ENCODE data around the gene CYTIP. TPM values are rescaled to one million over a fixed set of nuclear protein-coding genes. Genes with fewer than 3 reads are reported as not detected.

The CYTIP gene
- total RNA-seq, 5 donors from 2014 or later (not counting 1 experiment from before 2014, with no cell fraction given): 264 to 465 (median 273) TPM

GRCh38 chr2:157442191-157442590 is 1.7 kb downstream of the CYTIP start:
- Mint-ChIP-seq H3K4me3 (peak overlapping the region; percentile 92 to 97 (median 96)), H3K27me3 (no peaks in the 10 kb centered on the region), H3K27ac (peak overlapping the region; percentile 97 to 99), H3K36me3 (peaks cover 60% of the 10 kb centered on the region), H3K4me1 (peaks cover 29 to 63% (median 37%) of the 10 kb centered on the region in 3 donors), H3K9me3 (no peaks in the 10 kb centered on the region)
- peak in 1 of 35 experiments; percentile 56 for DNase-seq
- peaks cover 8 to 23% of the 10 kb centered on the region in 2 experiments for H3K4me1 ChIP-seq (ENCODE audit: control insufficient read depth in 1 of 2, extremely low read depth in 1 of 2, insufficient read depth in 2 of 2, low read length in 2 of 2)
- no peaks in the 10 kb centered on the region for H3K27me3 ChIP-seq (replicated peaks in 1 of 2; ENCODE audit: control insufficient read depth in 2 of 2, extremely low read depth in 1 of 2, insufficient read depth in 2 of 2, low read length in 1 of 2)
- POLR2A ChIA-PET: interaction anchor here (0.7 to 2.5 kb wide), 3 partner anchors 9 to 23 kb away, joined by 4 to 22 read pairs (median 5); no protein-coding TSS in a partner anchor
- CTCF ChIA-PET: interaction anchor here (1.3 to 1.8 kb wide), 2 partner anchors 10 to 24 kb away, joined by 3 to 6 read pairs; no protein-coding TSS in a partner anchor
- no peak for ATAC-seq (replicated peaks in 1 of 4)
- H3K9me3 ChIP-seq: no peaks in the 10 kb centered on the region
- WGBS (ENCODE audit: insufficient coverage): no CpG with 5 or more reads among the region's 2 CpGs
- peaks cover 0 to 21% of the 10 kb centered on the region in 2 donors for H3K36me3 ChIP-seq (ENCODE audit: control insufficient read depth in 2 of 2, extremely low read depth in 1 of 2, insufficient read depth in 1 of 2, low read length in 1 of 2)
- H3K27ac ChIP-seq (ENCODE audit: low read length): peak overlapping the region; percentile 90
- peak overlapping the region; percentile 87 to 94 for H3K4me3 ChIP-seq (ENCODE audit: control insufficient read depth in 1 of 2, extremely low read depth in 1 of 2, low read length in 1 of 2)

GRCh38 chr2:157441072-157441454 is 2.8 kb downstream of the CYTIP start:
- peak overlapping the region; percentile 97 to 99 for H3K27ac Mint-ChIP-seq
- H3K9me3 Mint-ChIP-seq: no peaks in the 10 kb centered on the region
- ATAC-seq (replicated peaks in 1 of 4) (peak; percentile 44 to 71 (median 51)), DNase-seq (peak in 29 of 35 experiments; percentile 19 to 82 (median 59))
- Histone ChIP-seq H3K27ac (ENCODE audit: low read length) (peak overlapping the region; percentile 90), H3K9me3 (no peaks in the 10 kb centered on the region), H3K4me1 (ENCODE audit: control insufficient read depth in 1 of 2, extremely low read depth in 1 of 2, insufficient read depth in 2 of 2, low read length in 2 of 2) (peaks cover 3 to 15% of the 10 kb centered on the region in 2 experiments), H3K36me3 (ENCODE audit: control insufficient read depth in 2 of 2, extremely low read depth in 1 of 2, insufficient read depth in 1 of 2, low read length in 1 of 2) (peaks cover 0 to 21% of the 10 kb centered on the region in 2 donors), H3K4me3 (ENCODE audit: control insufficient read depth in 1 of 2, extremely low read depth in 1 of 2, low read length in 1 of 2) (peak overlapping the region; percentile 87 to 94), H3K27me3 (replicated peaks in 1 of 2; ENCODE audit: control insufficient read depth in 2 of 2, extremely low read depth in 1 of 2, insufficient read depth in 2 of 2, low read length in 1 of 2) (no peaks in the 10 kb centered on the region)
- ChIA-PET CTCF (interaction anchor here (0.5 to 3.3 kb wide), 15 partner anchors 9 to 475 kb away, joined by 3 to 16 read pairs (median 4); no protein-coding TSS in a partner anchor), POLR2A (interaction anchor here (0.7 to 9.3 kb wide), 27 partner anchors 9 to 1093 kb away, joined by 3 to 216 read pairs (median 5); no protein-coding TSS in a partner anchor)
- no peaks in the 10 kb centered on the region for H3K27me3 Mint-ChIP-seq
- peaks cover 66% of the 10 kb centered on the region for H3K36me3 Mint-ChIP-seq
- H3K4me1 Mint-ChIP-seq: peaks cover 20 to 62% (median 33%) of the 10 kb centered on the region in 3 donors
- WGBS (ENCODE audit: insufficient coverage): no CpG with 5 or more reads among the region's 2 CpGs
- H3K4me3 Mint-ChIP-seq: peak overlapping the region; percentile 92 to 97 (median 96)

GRCh38 chr2:157440404-157441071 is 3.4 kb downstream of the CYTIP start:
- Histone ChIP-seq H3K27ac (ENCODE audit: low read length) (peak overlapping the region; percentile 90), H3K9me3 (no peaks in the 10 kb centered on the region), H3K27me3 (replicated peaks in 1 of 2; ENCODE audit: control insufficient read depth in 2 of 2, extremely low read depth in 1 of 2, insufficient read depth in 2 of 2, low read length in 1 of 2) (no peaks in the 10 kb centered on the region), H3K4me3 (ENCODE audit: control insufficient read depth in 1 of 2, extremely low read depth in 1 of 2, low read length in 1 of 2) (peak overlapping the region; percentile 87 to 94), H3K36me3 (ENCODE audit: control insufficient read depth in 2 of 2, extremely low read depth in 1 of 2, insufficient read depth in 1 of 2, low read length in 1 of 2) (peaks cover 0 to 21% of the 10 kb centered on the region in 2 donors), H3K4me1 (ENCODE audit: control insufficient read depth in 1 of 2, extremely low read depth in 1 of 2, insufficient read depth in 2 of 2, low read length in 2 of 2) (peaks cover 3 to 16% of the 10 kb centered on the region in 2 experiments)
- H3K27me3 Mint-ChIP-seq: no peaks in the 10 kb centered on the region
- H3K4me1 Mint-ChIP-seq: peaks cover 17 to 60% (median 30%) of the 10 kb centered on the region in 3 donors
- peak overlapping the region; percentile 97 to 99 for H3K27ac Mint-ChIP-seq
- H3K4me3 Mint-ChIP-seq: peak overlapping the region; percentile 92 to 97 (median 96)
- peak in 1 of 4 experiments; percentile 23 for ATAC-seq (replicated peaks in 1 of 4)
- no CpG with 5 or more reads among the region's 5 CpGs for WGBS (ENCODE audit: insufficient coverage)
- POLR2A ChIA-PET: interaction anchor here (0.6 to 9.3 kb wide), 32 partner anchors 8 to 1093 kb away, joined by 3 to 216 read pairs (median 5); no protein-coding TSS in a partner anchor
- H3K36me3 Mint-ChIP-seq: peaks cover 70% of the 10 kb centered on the region
- DNase-seq: no peak
- CTCF ChIA-PET: interaction anchor here (0.7 to 3.3 kb wide), 21 partner anchors 8 to 178 kb away, joined by 3 to 16 read pairs (median 4); partner anchors contain the start of gene ERMN (in 1 of the 2)
- H3K9me3 Mint-ChIP-seq: no peaks in the 10 kb centered on the region

GRCh38 chr2:157439824-157440186 is 4.1 kb downstream of the CYTIP start:
- Mint-ChIP-seq H3K4me1 (peaks cover 20 to 62% (median 31%) of the 10 kb centered on the region in 3 donors), H3K9me3 (no peaks in the 10 kb centered on the region), H3K27me3 (no peaks in the 10 kb centered on the region), H3K4me3 (peak overlapping the region; percentile 92 to 97 (median 96)), H3K36me3 (peaks cover 77% of the 10 kb centered on the region), H3K27ac (peak overlapping the region; percentile 97 to 99)
- ATAC-seq (replicated peaks in 1 of 4) (peak in 3 of 4 experiments; percentile 11 to 29 (median 24)), DNase-seq (peak in 3 of 35 experiments; percentile 26 to 47 (median 45))
- peaks cover 3 to 10% of the 10 kb centered on the region in 2 experiments for H3K4me1 ChIP-seq (ENCODE audit: control insufficient read depth in 1 of 2, extremely low read depth in 1 of 2, insufficient read depth in 2 of 2, low read length in 2 of 2)
- POLR2A ChIA-PET: interaction anchor here (0.6 to 9.3 kb wide), 14 partner anchors 9 to 93 kb away, joined by 3 to 216 read pairs (median 10); no protein-coding TSS in a partner anchor
- WGBS (ENCODE audit: insufficient coverage): no CpG with 5 or more reads among the region's 1 CpG
- H3K4me3 ChIP-seq (ENCODE audit: control insufficient read depth in 1 of 2, extremely low read depth in 1 of 2, low read length in 1 of 2): peak overlapping the region; percentile 87 to 94
- no peaks in the 10 kb centered on the region for H3K9me3 ChIP-seq
- peak overlapping the region; percentile 90 for H3K27ac ChIP-seq (ENCODE audit: low read length)
- CTCF ChIA-PET: interaction anchor here (0.5 to 3.3 kb wide), 17 partner anchors 11 to 123 kb away, joined by 3 to 16 read pairs (median 4); partner anchors contain the start of gene ERMN (in 1 of the 2)
- peaks cover 0 to 22% of the 10 kb centered on the region in 2 donors for H3K36me3 ChIP-seq (ENCODE audit: control insufficient read depth in 2 of 2, extremely low read depth in 1 of 2, insufficient read depth in 1 of 2, low read length in 1 of 2)
- H3K27me3 ChIP-seq (replicated peaks in 1 of 2; ENCODE audit: control insufficient read depth in 2 of 2, extremely low read depth in 1 of 2, insufficient read depth in 2 of 2, low read length in 1 of 2): no peaks in the 10 kb centered on the region

GRCh38 chr2:157438863-157439823 is 4.7 kb downstream of the CYTIP start:
- H3K4me1 Mint-ChIP-seq: peaks cover 22 to 63% (median 31%) of the 10 kb centered on the region in 3 donors
- POLR2A ChIA-PET: interaction anchor here (0.6 to 9.3 kb wide), 20 partner anchors 8 to 433 kb away, joined by 3 to 216 read pairs (median 4); no protein-coding TSS in a partner anchor
- DNase-seq: peak in 2 of 35 experiments; percentile 42 to 44

More at GRCh38 chr2:157438863-157439823, 4.7 kb downstream of the CYTIP start:
- Histone ChIP-seq H3K27me3 (replicated peaks in 1 of 2; ENCODE audit: control insufficient read depth in 2 of 2, extremely low read depth in 1 of 2, insufficient read depth in 2 of 2, low read length in 1 of 2) (no peaks in the 10 kb centered on the region), H3K4me1 (ENCODE audit: control insufficient read depth in 1 of 2, extremely low read depth in 1 of 2, insufficient read depth in 2 of 2, low read length in 2 of 2) (peaks cover 5 to 7% of the 10 kb centered on the region in 2 experiments), H3K4me3 (ENCODE audit: control insufficient read depth in 1 of 2, extremely low read depth in 1 of 2, low read length in 1 of 2) (peak overlapping the region; percentile 87 to 94), H3K9me3 (no peaks in the 10 kb centered on the region), H3K27ac (ENCODE audit: low read length) (peak overlapping the region; percentile 90), H3K36me3 (ENCODE audit: control insufficient read depth in 2 of 2, extremely low read depth in 1 of 2, insufficient read depth in 1 of 2, low read length in 1 of 2) (peaks cover 0 to 28% of the 10 kb centered on the region in 2 donors)
- peak overlapping the region; percentile 97 to 99 for H3K27ac Mint-ChIP-seq
- CTCF ChIA-PET: interaction anchor here (0.5 to 3.3 kb wide), 22 partner anchors 12 to 189 kb away, joined by 3 to 16 read pairs (median 4); partner anchors contain the start of gene ERMN (in 1 of the 2)
- H3K27me3 Mint-ChIP-seq: no peaks in the 10 kb centered on the region
- H3K4me3 Mint-ChIP-seq: peak overlapping the region; percentile 92 to 97 (median 96)
- 0% methylated on average over 2 of the region's 12 CpGs for WGBS (ENCODE audit: insufficient coverage)
- peak; percentile 4 to 11 (median 8) for ATAC-seq (replicated peaks in 1 of 4)
- H3K36me3 Mint-ChIP-seq: peaks cover 84% of the 10 kb centered on the region
- no peaks in the 10 kb centered on the region for H3K9me3 Mint-ChIP-seq
